GM12875 (cell line): ENCODE data around the gene ARHGAP4.

ENCODE experiments used
- H3K4me3 ChIP-seq: one replicate; pipeline ENCODE4 v1.5.1; 2011; ENCODE audit warnings: low read depth, low read length, control low read depth
- CTCF ChIP-seq: IDR thresholded peaks from 2 replicates; pipeline ENCODE4 v1.5.1; 2011; ENCODE audit warnings: low read depth, mild to moderate bottlenecking, control low read depth, inconsistent platforms, low read length, moderate library complexity, borderline replicate concordance; ENCODE audit not compliant: insufficient read depth

Gene ARHGAP4

GRCh38 chrX:153877571-153878261, 48.3 kb downstream of the ARHGAP4 start:
- no peak for TF ChIP-seq CTCF
- no peak overlapping the region for H3K4me3 ChIP-seq

- no peak for TF ChIP-seq CTCF
- H3K4me3 ChIP-seq = no peak overlapping the region
Measured at GRCh38 chrX:153876112-153876491, 50.0 kb downstream of the ARHGAP4 start.

GRCh38 chrX:153875391-153876111, 50.5 kb downstream of the ARHGAP4 start:
- TF ChIP-seq CTCF = no peak
- H3K4me3 ChIP-seq = no peak overlapping the region

GRCh38 chrX:153874366-153875125, 51.5 kb downstream of the ARHGAP4 start:
- no peak for TF ChIP-seq CTCF
- no peak overlapping the region for H3K4me3 ChIP-seq

GRCh38 chrX:153874085-153874365, 52.0 kb downstream of the ARHGAP4 start:
- no peak for TF ChIP-seq CTCF
- no peak overlapping the region for H3K4me3 ChIP-seq

GRCh38 chrX:153873282-153874084, 52.6 kb downstream of the ARHGAP4 start:
- TF ChIP-seq CTCF = no peak
- no peak overlapping the region for H3K4me3 ChIP-seq
